ENCODE measurements around the gene PGAP2. TPM values are rescaled to one million over a fixed set of nuclear protein-coding genes. Genes with fewer than 3 reads are reported as not detected.

The PGAP2 gene
- total and polyA plus RNA-seq, 2 of the 13 experiments (the other 11 are each of a cell fraction or from before 2014, with no cell fraction given), result 21.5 to 47.8 TPM

DNA sequence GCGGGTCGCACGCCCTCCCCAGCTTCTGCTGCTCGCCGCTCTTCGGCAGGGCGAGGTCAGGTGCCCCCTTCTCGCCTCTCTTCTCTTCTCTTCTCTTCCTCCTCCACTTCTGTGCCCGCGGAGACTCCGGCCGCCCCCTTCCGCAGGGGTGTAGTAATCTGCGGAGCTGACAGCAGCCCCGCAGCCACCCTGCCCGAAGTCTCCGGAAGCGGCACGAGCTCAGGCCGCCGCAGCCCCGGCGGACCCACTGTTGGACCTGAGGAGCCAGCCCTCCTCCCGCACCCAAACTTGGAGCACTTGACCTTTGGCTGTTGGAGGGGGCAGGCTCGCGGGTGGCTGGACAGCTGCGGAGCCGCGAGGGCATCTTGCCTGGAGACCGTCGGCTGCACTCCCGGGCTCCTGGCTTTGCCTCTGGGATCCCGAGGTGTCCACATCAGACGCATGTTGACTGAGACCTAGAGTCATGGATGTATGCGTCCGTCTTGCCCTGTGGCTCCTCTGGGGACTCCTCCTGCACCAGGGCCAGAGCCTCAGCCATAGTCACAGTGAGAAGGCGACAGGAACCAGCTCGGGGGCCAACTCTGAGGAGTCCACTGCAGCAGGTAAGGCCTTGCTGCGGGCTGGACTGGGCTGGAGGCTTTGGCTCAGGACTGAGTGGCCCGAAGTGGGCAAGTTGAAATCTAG is 47.6 kb downstream of the PGAP2 start (continued):
- TF ChIP-seq AHR (CRISPR knock-in tag; IDR thresholded peaks at IDR 0.05), result 0 out of 2 replicates have a peak, but pooled peaks have one; percentile 39
- peak; percentile 32; the same call in 1 of the 2 replicates for TF ChIP-seq YEATS2 (CRISPR knock-in tag; IDR thresholded peaks at IDR 0.05; ENCODE audit: borderline replicate concordance)
- TF ChIP-seq, protein P1, sequence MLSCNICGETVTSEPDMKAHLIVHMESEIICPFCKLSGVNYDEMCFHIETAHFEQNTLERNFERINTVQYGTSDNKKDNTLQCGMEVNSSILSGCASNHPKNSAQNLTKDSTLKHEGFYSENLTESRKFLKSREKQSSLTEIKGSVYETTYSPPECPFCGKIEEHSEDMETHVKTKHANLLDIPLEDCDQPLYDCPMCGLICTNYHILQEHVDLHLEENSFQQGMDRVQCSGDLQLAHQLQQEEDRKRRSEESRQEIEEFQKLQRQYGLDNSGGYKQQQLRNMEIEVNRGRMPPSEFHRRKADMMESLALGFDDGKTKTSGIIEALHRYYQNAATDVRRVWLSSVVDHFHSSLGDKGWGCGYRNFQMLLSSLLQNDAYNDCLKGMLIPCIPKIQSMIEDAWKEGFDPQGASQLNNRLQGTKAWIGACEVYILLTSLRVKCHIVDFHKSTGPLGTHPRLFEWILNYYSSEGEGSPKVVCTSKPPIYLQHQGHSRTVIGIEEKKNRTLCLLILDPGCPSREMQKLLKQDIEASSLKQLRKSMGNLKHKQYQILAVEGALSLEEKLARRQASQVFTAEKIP (CRISPR knock-in tag; IDR thresholded peaks at IDR 0.05; ENCODE audit: borderline replicate concordance), result no peak
- TF ChIP-seq NKX3-1 (CRISPR knock-in tag; IDR thresholded peaks at IDR 0.05), result no peak
- TF ChIP-seq, protein P2, sequence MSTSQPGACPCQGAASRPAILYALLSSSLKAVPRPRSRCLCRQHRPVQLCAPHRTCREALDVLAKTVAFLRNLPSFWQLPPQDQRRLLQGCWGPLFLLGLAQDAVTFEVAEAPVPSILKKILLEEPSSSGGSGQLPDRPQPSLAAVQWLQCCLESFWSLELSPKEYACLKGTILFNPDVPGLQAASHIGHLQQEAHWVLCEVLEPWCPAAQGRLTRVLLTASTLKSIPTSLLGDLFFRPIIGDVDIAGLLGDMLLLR (CRISPR knock-in tag; IDR thresholded peaks at IDR 0.05), result peak; percentile 74; the same call in 1 of the 2 replicates
- no peak for TF ChIP-seq SRSF9 (IDR thresholded peaks at IDR 0.05; ENCODE audit: borderline replicate concordance, insufficient read depth, low read depth, low read length, poor library complexity, severe bottlenecking)
- TF ChIP-seq ZNF616 (CRISPR knock-in tag; IDR thresholded peaks at IDR 0.05; ENCODE audit: low read depth), result no peak
- 0 out of 2 replicates have a peak, but pooled peaks have one; percentile 5 for TF ChIP-seq KLF12 (CRISPR knock-in tag; IDR thresholded peaks at IDR 0.05; ENCODE audit: borderline replicate concordance)
- TF ChIP-seq, protein P3, sequence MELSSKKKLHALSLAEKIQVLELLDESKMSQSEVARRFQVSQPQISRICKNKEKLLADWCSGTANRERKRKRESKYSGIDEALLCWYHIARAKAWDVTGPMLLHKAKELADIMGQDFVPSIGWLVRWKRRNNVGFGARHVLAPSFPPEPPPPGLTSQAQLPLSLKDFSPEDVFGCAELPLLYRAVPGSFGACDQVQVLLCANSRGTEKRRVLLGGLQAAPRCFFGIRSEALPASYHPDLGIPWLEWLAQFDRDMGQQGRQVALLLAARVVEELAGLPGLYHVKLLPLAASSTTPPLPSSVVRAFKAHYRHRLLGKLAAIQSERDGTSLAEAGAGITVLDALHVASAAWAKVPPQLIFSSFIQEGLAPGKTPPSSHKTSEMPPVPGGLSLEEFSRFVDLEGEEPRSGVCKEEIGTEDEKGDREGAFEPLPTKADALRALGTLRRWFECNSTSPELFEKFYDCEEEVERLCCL (CRISPR knock-in tag; IDR thresholded peaks at IDR 0.05; ENCODE audit: borderline replicate concordance), result 0 out of 2 replicates have a peak, but pooled peaks have one; percentile 63
- TF ChIP-seq PAX8 (CRISPR knock-in tag; IDR thresholded peaks at IDR 0.05; ENCODE audit: borderline replicate concordance), result 0 out of 2 replicates have a peak, but pooled peaks have one; percentile 67
- TF ChIP-seq, protein P4, sequence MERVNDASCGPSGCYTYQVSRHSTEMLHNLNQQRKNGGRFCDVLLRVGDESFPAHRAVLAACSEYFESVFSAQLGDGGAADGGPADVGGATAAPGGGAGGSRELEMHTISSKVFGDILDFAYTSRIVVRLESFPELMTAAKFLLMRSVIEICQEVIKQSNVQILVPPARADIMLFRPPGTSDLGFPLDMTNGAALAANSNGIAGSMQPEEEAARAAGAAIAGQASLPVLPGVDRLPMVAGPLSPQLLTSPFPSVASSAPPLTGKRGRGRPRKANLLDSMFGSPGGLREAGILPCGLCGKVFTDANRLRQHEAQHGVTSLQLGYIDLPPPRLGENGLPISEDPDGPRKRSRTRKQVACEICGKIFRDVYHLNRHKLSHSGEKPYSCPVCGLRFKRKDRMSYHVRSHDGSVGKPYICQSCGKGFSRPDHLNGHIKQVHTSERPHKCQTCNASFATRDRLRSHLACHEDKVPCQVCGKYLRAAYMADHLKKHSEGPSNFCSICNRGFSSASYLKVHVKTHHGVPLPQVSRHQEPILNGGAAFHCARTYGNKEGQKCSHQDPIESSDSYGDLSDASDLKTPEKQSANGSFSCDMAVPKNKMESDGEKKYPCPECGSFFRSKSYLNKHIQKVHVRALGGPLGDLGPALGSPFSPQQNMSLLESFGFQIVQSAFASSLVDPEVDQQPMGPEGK (CRISPR knock-in tag; IDR thresholded peaks at IDR 0.05), result peak; percentile 50; the same call in 1 of the 2 replicates
- TF ChIP-seq, protein P5, sequence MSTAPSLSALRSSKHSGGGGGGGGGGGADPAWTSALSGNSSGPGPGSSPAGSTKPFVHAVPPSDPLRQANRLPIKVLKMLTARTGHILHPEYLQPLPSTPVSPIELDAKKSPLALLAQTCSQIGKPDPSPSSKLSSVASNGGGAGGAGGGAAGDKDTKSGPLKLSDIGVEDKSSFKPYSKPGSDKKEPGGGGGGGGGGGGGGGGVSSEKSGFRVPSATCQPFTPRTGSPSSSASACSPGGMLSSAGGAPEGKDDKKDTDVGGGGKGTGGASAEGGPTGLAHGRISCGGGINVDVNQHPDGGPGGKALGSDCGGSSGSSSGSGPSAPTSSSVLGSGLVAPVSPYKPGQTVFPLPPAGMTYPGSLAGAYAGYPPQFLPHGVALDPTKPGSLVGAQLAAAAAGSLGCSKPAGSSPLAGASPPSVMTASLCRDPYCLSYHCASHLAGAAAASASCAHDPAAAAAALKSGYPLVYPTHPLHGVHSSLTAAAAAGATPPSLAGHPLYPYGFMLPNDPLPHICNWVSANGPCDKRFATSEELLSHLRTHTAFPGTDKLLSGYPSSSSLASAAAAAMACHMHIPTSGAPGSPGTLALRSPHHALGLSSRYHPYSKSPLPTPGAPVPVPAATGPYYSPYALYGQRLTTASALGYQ (CRISPR knock-in tag; IDR thresholded peaks at IDR 0.05), result no peak
- no peak; the same call in 1 of the 2 replicates for TF ChIP-seq ZNF546 (CRISPR knock-in tag; conservative IDR thresholded peaks at IDR 0.05)
- TF ChIP-seq, protein P6, sequence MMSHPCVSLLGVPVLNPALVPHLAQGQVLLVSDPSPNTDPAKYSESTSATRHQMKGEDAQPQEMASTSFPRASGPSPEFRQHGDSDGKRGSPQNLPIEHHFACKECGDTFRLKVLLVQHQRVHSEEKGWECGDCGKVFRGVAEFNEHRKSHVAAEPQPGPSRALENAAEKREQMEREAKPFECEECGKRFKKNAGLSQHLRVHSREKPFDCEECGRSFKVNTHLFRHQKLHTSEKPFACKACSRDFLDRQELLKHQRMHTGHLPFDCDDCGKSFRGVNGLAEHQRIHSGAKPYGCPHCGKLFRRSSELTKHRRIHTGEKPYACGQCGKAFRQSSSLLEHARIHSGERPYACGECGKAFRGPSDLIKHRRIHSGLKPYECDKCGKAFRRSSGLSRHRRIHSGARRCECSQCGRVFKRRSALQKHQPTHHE (CRISPR knock-in tag; IDR thresholded peaks at IDR 0.05; ENCODE audit: borderline replicate concordance), result no peak
- TF ChIP-seq SIN3B (IDR thresholded peaks at IDR 0.05; ENCODE audit: low read length), result no peak

All from HepG2 (cell line).